Parathyroid adenoma (tissue), 2 donors: Measurements from ENCODE around the gene DHRS9.

Source experiments
- H2AFZ ChIP-seq: fragments of 300-600 bp; sonication (generic); one replicate; pipeline ENCODE4 v1.7.0; 2017; ENCODE audit warnings: antibody characterized with exemption, mild to moderate bottlenecking
- H3K27ac ChIP-seq: fragments of 300-600 bp; sonication (generic); one replicate; pipeline ENCODE4 v1.7.0; 2017
- H3K27me3 ChIP-seq: fragments of 300-600 bp; sonication (generic); one replicate; pipeline ENCODE4 v1.7.0; 2017; ENCODE audit warnings: low read length; ENCODE audit not compliant: control insufficient read depth, insufficient read depth
- H3K36me3 ChIP-seq: fragments of 300-600 bp; sonication (generic); one replicate; pipeline ENCODE4 v1.7.0; 2017; ENCODE audit warnings: low read length; ENCODE audit not compliant: control insufficient read depth, insufficient read depth
- H3K4me1 ChIP-seq: fragments of 300-600 bp; sonication (generic); one replicate; pipeline ENCODE4 v1.7.0; 2017; ENCODE audit warnings: control low read depth
- H3K4me2 ChIP-seq: fragments of 300-600 bp; sonication (generic); one replicate; pipeline ENCODE4 v1.7.0; 2017; ENCODE audit warnings: low read length
- H3K4me3 ChIP-seq: fragments of 300-600 bp; sonication (generic); one replicate; pipeline ENCODE4 v1.7.0; 2017; ENCODE audit warnings: low read depth, low read length
- H3K79me2 ChIP-seq: fragments of 300-600 bp; sonication (generic); one replicate; pipeline ENCODE4 v1.7.0; 2017; ENCODE audit warnings: control low read depth
- H3K9ac ChIP-seq: fragments of 300-600 bp; sonication (generic); one replicate; pipeline ENCODE4 v1.7.0; 2017; ENCODE audit warnings: mild to moderate bottlenecking
- H3K9me3 ChIP-seq: fragments of 300-600 bp; sonication (generic); one replicate; pipeline ENCODE4 v1.7.0; 2017; ENCODE audit warnings: low read length; ENCODE audit not compliant: control insufficient read depth
- CTCF ChIP-seq: fragments of 300-600 bp; sonication (generic); IDR thresholded peaks from one replicate; pipeline ENCODE4 v1.7.0; 2017; ENCODE audit warnings: antibody characterized with exemption, mild to moderate bottlenecking
- donor health status: primary hyperparathyroidism.

The DHRS9 gene

DNA sequence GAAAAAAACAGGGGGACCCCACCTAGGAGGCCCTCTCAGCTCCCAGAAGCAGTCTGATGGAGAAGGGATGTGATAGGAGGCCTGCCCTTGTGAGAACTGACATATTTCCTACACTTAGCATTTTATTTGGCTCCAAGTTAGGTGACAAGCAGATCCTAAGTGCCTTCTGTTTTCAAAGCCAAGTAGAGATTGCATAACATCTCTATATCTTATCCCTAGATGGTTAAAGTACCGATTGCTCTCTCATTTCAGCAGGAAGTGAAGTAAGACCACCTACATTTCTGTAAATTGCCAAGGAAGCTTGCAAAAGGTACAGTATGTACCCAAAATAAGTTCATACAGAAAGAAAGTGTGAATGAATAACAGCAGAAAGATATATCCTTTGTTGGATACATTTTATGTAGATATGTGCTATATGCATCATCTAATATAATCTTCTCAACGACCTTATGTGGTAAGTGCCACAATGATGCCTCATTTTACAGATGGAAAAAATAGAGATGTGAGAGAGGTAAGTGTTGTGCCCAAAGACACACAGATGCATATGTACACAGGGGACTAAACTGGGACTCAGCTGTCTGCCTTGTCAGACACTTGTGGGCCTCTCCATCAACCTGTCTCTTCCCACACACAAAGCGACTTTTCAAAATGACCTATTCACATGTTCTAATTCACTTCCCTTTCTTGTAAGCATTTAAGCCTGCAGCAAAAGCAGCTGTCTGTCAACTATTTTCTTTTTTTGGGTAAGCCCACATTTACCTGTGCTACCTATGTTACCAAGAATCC is 38.9 kb downstream of the DHRS9 start:
- no peak overlapping the region for H3K4me2 ChIP-seq
- H3K79me2 ChIP-seq, result no peaks in the 10 kb centered on the region
- no peak overlapping the region for H3K4me3 ChIP-seq
- H3K27ac ChIP-seq, result no peak overlapping the region
- H3K9me3 ChIP-seq, result no peaks in the 10 kb centered on the region
- no peaks in the 10 kb centered on the region for H3K27me3 ChIP-seq
- no peak overlapping the region for H2AFZ ChIP-seq
- H3K36me3 ChIP-seq, result no peaks in the 10 kb centered on the region
- no peaks in the 10 kb centered on the region for H3K4me1 ChIP-seq
- no peak overlapping the region for H3K9ac ChIP-seq
- no peak for TF ChIP-seq CTCF

- Histone ChIP-seq H3K79me2 (no peaks in the 10 kb centered on the region), H3K9me3 (no peaks in the 10 kb centered on the region), H3K4me1 (no peaks in the 10 kb centered on the region), H3K27me3 (no peaks in the 10 kb centered on the region), H3K27ac (no peak overlapping the region), H3K4me3 (no peak overlapping the region), H2AFZ (no peak overlapping the region), H3K9ac (no peak overlapping the region), H3K4me2 (no peak overlapping the region), H3K36me3 (no peaks in the 10 kb centered on the region)
- TF ChIP-seq CTCF, result peak; percentile 92
These were observed 40.4 kb downstream of the DHRS9 start for GRCh38 chr2:169109502-169110409.

DNA sequence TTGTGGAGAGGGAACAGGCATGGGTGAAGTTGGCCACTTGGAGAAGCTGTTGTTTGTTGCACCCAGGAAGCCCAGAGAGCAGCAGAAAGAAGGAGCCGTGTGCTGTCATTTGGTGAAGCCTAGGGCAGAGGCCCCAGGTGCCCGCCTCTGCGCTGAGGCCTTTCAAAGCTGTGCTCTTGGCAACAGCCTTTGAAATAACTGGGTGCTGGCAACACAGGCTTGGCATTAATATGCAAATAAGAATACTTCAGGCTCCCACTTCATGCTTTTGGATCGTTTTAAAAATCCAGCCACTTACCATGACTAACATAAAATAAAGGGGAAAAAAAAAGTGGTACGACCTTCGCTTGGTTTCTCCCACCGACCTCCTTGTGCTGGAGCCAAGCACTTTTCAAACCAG is 41.1 kb downstream of the DHRS9 start:
- H3K4me3 ChIP-seq, result no peak overlapping the region
- no peak overlapping the region for H2AFZ ChIP-seq
- H3K9me3 ChIP-seq, result no peaks in the 10 kb centered on the region
- H3K27ac ChIP-seq, result no peak overlapping the region
- TF ChIP-seq CTCF, result no peak
- H3K4me2 ChIP-seq, result no peak overlapping the region
- no peaks in the 10 kb centered on the region for H3K27me3 ChIP-seq
- no peaks in the 10 kb centered on the region for H3K79me2 ChIP-seq
- H3K9ac ChIP-seq, result no peak overlapping the region
- no peaks in the 10 kb centered on the region for H3K36me3 ChIP-seq
- no peaks in the 10 kb centered on the region for H3K4me1 ChIP-seq

DNA sequence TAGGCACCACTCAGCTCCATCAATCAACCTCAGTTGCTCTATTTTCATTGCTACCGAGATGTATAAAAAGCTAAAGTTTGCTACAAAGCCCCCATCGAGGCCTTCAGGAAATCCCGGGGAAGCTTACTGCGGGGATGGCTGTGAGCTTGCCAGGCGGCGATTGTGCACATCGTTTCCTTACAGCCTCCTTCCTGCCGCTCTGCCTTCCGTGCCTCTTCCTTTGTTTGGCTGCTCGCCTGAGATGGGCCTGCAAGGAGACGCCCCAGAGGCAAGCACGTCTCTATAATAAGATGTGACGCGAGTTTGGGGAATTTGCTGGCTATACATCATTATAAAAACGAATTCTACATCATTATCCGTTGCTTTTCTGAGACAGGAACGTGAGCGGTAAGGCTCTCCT is 41.6 kb downstream of the DHRS9 start:
- no peak overlapping the region for H3K4me2 ChIP-seq

More for the DNA sequence above, 41.6 kb downstream of the DHRS9 start:
- no peak overlapping the region for H2AFZ ChIP-seq
- no peaks in the 10 kb centered on the region for H3K36me3 ChIP-seq
- H3K27ac ChIP-seq, result no peak overlapping the region
- H3K27me3 ChIP-seq, result no peaks in the 10 kb centered on the region
- H3K4me3 ChIP-seq, result no peak overlapping the region
- H3K9me3 ChIP-seq, result no peaks in the 10 kb centered on the region
- no peak overlapping the region for H3K9ac ChIP-seq
- TF ChIP-seq CTCF, result no peak
- H3K4me1 ChIP-seq, result no peaks in the 10 kb centered on the region
- H3K79me2 ChIP-seq, result no peaks in the 10 kb centered on the region
